Measurements from ENCODE around the gene RPN2. TPM values are rescaled to one million over a fixed set of nuclear protein-coding genes. Genes with fewer than 3 reads are reported as not detected.

RPN2 gene
- total and polyA plus RNA-seq, 4 donors: 153 to 241 (median 177) TPM

GRCh38 chr20:37238935-37239451, 59.9 kb downstream of the RPN2 start (continued):
- no peak for TF ChIP-seq REST (IDR thresholded peaks at IDR 0.05)
- TF ChIP-seq HNF4G (IDR thresholded peaks at IDR 0.05): no peak
- no peak for TF ChIP-seq NR2F2 (IDR thresholded peaks at IDR 0.05)
- TF ChIP-seq YY1 (IDR thresholded peaks at IDR 0.05): no peak
- TF ChIP-seq, protein P1, sequence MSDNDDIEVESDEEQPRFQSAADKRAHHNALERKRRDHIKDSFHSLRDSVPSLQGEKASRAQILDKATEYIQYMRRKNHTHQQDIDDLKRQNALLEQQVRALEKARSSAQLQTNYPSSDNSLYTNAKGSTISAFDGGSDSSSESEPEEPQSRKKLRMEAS (IDR thresholded peaks at IDR 0.05): no peak
- TF ChIP-seq, protein P2, sequence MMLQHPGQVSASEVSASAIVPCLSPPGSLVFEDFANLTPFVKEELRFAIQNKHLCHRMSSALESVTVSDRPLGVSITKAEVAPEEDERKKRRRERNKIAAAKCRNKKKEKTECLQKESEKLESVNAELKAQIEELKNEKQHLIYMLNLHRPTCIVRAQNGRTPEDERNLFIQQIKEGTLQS (IDR thresholded peaks at IDR 0.05): no peak
- no peak for TF ChIP-seq JUND (IDR thresholded peaks at IDR 0.05)
- no peak for TF ChIP-seq EGR1 (IDR thresholded peaks at IDR 0.05; ENCODE audit: low read depth in 2 of 2)

- Histone ChIP-seq H3K9me3 (ENCODE audit: control insufficient read depth in 4 of 4, low read length in 3 of 4) (no peaks in the 10 kb centered on the region), H3K36me3 (ENCODE audit: control insufficient read depth in 4 of 4, insufficient read depth in 3 of 4, low read depth in 1 of 4, low read length in 3 of 4) (peaks cover 14 to 66% (median 54%) of the 10 kb centered on the region in 4 donors), H3K27ac (ENCODE audit: low read depth in 1 of 2, low read length in 2 of 2) (no peak overlapping the region), H3K27me3 (ENCODE audit: control insufficient read depth in 4 of 4, insufficient read depth in 4 of 4, low read length in 3 of 4) (no peaks in the 10 kb centered on the region), H3K9ac (ENCODE audit: low read depth in 1 of 2, low read length in 2 of 2) (no peak overlapping the region), H3K4me3 (ENCODE audit: low read depth in 1 of 3, low read length in 3 of 3) (no peak overlapping the region), H3K4me1 (ENCODE audit: control insufficient read depth in 4 of 4, insufficient read depth in 4 of 4, low read length in 3 of 4) (peaks cover 0 to 12% (median 8%) of the 10 kb centered on the region in 4 donors)
- no peak for DNase-seq (ENCODE audit: low spot score)
- no peak for TF ChIP-seq NR2F2 (IDR thresholded peaks at IDR 0.05)
- TF ChIP-seq HNF4G (IDR thresholded peaks at IDR 0.05): no peak
- no peak for TF ChIP-seq GABPA (IDR thresholded peaks at IDR 0.05 in 1 of 2, conservative IDR thresholded peaks at IDR 0.05 in 1 of 2)
- TF ChIP-seq YY1 (IDR thresholded peaks at IDR 0.05): no peak
- TF ChIP-seq FOXA2 (IDR thresholded peaks at IDR 0.05): no peak
- TF ChIP-seq, protein P2 (IDR thresholded peaks at IDR 0.05): no peak
- TF ChIP-seq REST (IDR thresholded peaks at IDR 0.05): no peak
- no peak for TF ChIP-seq JUND (IDR thresholded peaks at IDR 0.05)
- TF ChIP-seq HNF4A (conservative IDR thresholded peaks at IDR 0.05): no peak
- TF ChIP-seq FOXA1 (IDR thresholded peaks at IDR 0.05): no peak
- TF ChIP-seq RAD21 (IDR thresholded peaks at IDR 0.05): no peak
- TF ChIP-seq, protein P3, sequence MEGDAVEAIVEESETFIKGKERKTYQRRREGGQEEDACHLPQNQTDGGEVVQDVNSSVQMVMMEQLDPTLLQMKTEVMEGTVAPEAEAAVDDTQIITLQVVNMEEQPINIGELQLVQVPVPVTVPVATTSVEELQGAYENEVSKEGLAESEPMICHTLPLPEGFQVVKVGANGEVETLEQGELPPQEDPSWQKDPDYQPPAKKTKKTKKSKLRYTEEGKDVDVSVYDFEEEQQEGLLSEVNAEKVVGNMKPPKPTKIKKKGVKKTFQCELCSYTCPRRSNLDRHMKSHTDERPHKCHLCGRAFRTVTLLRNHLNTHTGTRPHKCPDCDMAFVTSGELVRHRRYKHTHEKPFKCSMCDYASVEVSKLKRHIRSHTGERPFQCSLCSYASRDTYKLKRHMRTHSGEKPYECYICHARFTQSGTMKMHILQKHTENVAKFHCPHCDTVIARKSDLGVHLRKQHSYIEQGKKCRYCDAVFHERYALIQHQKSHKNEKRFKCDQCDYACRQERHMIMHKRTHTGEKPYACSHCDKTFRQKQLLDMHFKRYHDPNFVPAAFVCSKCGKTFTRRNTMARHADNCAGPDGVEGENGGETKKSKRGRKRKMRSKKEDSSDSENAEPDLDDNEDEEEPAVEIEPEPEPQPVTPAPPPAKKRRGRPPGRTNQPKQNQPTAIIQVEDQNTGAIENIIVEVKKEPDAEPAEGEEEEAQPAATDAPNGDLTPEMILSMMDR (IDR thresholded peaks at IDR 0.05; ENCODE audit: low read depth, low read length, missing input control): no peak
- 95% methylated on average over 3 of the region's 3 CpGs for WGBS
Measured at GRCh38 chr20:37240337-37241067, 61.4 kb downstream of the RPN2 start.

Data from liver (tissue), 9 donors.